ENCODE measurements around the gene TMEM154. TPM values are rescaled to one million over a fixed set of nuclear protein-coding genes. Genes with fewer than 3 reads are reported as not detected.

The TMEM154 gene
- total and polyA plus RNA-seq, 10 donors = 5.0 to 72.3 (median 27.4) TPM

GRCh38 chr4:152674359-152674758, 5.4 kb downstream of the TMEM154 start:
- Histone ChIP-seq H3K36me3 (peaks cover 0 to 21% (median 0%) of the 10 kb centered on the region in 6 donors), H3K27ac (no peak overlapping the region), H3K9me3 (no peaks in the 10 kb centered on the region), H3K4me1 (peaks cover 0 to 60% (median 30%) of the 10 kb centered on the region in 6 donors), H3K27me3 (replicated peaks in 1 of 7) (no peaks in the 10 kb centered on the region), H3K4me3 (no peak overlapping the region)
- 83 to 96% (median 88%) methylated on average over 3 of the region's 3 CpGs for WGBS, 5 donors
- intact Hi-C loops (cut with DNase I; ENCODE audit: low total_unique reads) = no loop called here
- TF ChIP-seq POLR2AphosphoS5 (IDR thresholded peaks at IDR 0.05) = no peak
- TF ChIP-seq POLR2A (IDR thresholded peaks at IDR 0.05) = no peak
- no peak for TF ChIP-seq CTCF (IDR thresholded peaks at IDR 0.05 in 8 of 11, conservative IDR thresholded peaks at IDR 0.05 in 3 of 11)
- no peak for DNase-seq

- Histone ChIP-seq H3K4me1 (peaks cover 0 to 57% (median 23%) of the 10 kb centered on the region in 6 donors), H3K9me3 (no peaks in the 10 kb centered on the region), H3K4me3 (no peak overlapping the region), H3K27ac (no peak overlapping the region), H3K27me3 (replicated peaks in 1 of 7) (no peaks in the 10 kb centered on the region), H3K36me3 (peaks cover 0 to 25% (median 0%) of the 10 kb centered on the region in 6 donors)
- 96 to 99% (median 97%) methylated on average over 4 of the region's 4 CpGs for WGBS, 5 donors
- TF ChIP-seq POLR2AphosphoS5 (IDR thresholded peaks at IDR 0.05) (no peak), CTCF (IDR thresholded peaks at IDR 0.05 in 8 of 11, conservative IDR thresholded peaks at IDR 0.05 in 3 of 11) (no peak), POLR2A (IDR thresholded peaks at IDR 0.05) (no peak)
- DNase-seq = no peak
- intact Hi-C loops (cut with DNase I; ENCODE audit: low total_unique reads) = no loop called here
These were observed 6.3 kb downstream of the TMEM154 start for GRCh38 chr4:152673489-152673888.

- Histone ChIP-seq H3K4me1 (peaks cover 0 to 57% (median 15%) of the 10 kb centered on the region in 6 donors), H3K9me3 (no peaks in the 10 kb centered on the region), H3K4me3 (no peak overlapping the region), H3K36me3 (peaks cover 0 to 28% (median 0%) of the 10 kb centered on the region in 6 donors), H3K27me3 (replicated peaks in 1 of 7) (no peaks in the 10 kb centered on the region), H3K27ac (no peak overlapping the region)
- intact Hi-C loops (cut with DNase I; ENCODE audit: low total_unique reads) = no loop called here
- 87 to 94% (median 93%) methylated on average over 4 of the region's 4 CpGs for WGBS, 5 donors
- TF ChIP-seq POLR2AphosphoS5 (IDR thresholded peaks at IDR 0.05) (no peak), CTCF (IDR thresholded peaks at IDR 0.05 in 8 of 11, conservative IDR thresholded peaks at IDR 0.05 in 3 of 11) (no peak), POLR2A (IDR thresholded peaks at IDR 0.05) (no peak)
- no peak for DNase-seq
These were observed 7.3 kb downstream of the TMEM154 start for GRCh38 chr4:152672206-152673092.

GRCh38 chr4:152668338-152668964, 11.3 kb downstream of the TMEM154 start:
- Histone ChIP-seq H3K27me3 (replicated peaks in 1 of 7) (no peaks in the 10 kb centered on the region), H3K36me3 (peaks cover 0 to 12% (median 0%) of the 10 kb centered on the region in 6 donors), H3K4me1 (peaks cover 0 to 62% (median 24%) of the 10 kb centered on the region in 6 donors), H3K4me3 (no peak overlapping the region), H3K9me3 (no peaks in the 10 kb centered on the region), H3K27ac (peak overlapping the region in 3 of 8 donors; percentile 91 to 96 (median 92))
- WGBS, 5 donors = 82 to 90% (median 88%) methylated on average over 11 of the region's 11 CpGs
- intact Hi-C loops (cut with DNase I; ENCODE audit: low total_unique reads) = no loop called here
- no peak for DNase-seq
- TF ChIP-seq CTCF (IDR thresholded peaks at IDR 0.05 in 8 of 11, conservative IDR thresholded peaks at IDR 0.05 in 3 of 11) = no peak
- TF ChIP-seq POLR2A (IDR thresholded peaks at IDR 0.05) = no peak
- TF ChIP-seq POLR2AphosphoS5 (IDR thresholded peaks at IDR 0.05) = no peak

All from spleen (tissue), 11 donors.